HG03095 (cell line): ENCODE data around the gene PCGF1.
"Not testable (repeated sequence)": the region's sequence is repeated elsewhere in the genome, so short reads cannot be mapped to it uniquely, and the experiment has no call there.

ENCODE experiments used
- ATAC-seq: cut with Tn5 transposase; IDR thresholded peaks from one replicate; pipeline ENCODE4 v1.9.1; 2021; ENCODE audit warnings: moderate library complexity; ENCODE audit not compliant: unreplicated experiment

Gene PCGF1

DNA sequence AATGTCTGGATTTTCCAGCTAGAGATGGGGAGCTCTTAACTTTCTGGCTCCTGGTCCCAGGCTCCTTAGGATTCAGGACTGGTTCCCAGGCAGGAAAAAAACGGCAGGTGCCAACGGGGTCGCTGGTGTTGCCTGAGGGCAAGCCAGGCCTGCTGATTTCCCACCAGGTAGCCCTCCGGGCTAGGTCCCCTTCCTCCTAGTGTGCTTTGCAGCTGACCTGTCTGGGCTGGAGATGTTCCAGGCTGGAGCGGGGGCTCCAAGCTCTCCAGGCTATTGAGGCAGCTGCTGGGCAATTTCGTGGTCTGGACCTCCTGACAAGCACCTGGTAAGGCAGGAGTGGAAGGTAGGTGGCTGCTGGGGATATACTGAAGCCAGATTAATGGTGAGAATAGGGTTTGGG is 33.0 kb downstream of the PCGF1 start:
- ATAC-seq = no peak

DNA sequence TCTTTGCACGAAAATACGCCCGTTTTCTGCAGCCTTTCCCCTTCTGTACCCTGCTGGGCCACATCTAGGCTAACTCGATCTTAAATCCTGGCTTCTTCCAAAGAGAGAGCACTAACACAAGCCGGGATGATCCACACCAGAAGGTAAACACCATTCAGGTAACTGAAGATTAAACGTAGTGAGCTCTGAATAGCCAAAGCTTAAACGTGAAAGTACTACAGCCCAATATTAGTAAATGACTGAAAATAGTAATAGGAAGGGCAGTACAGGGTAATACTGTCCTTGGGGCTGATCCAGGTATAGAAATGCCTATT is 34.6 kb downstream of the PCGF1 start:
- ATAC-seq = no peak

DNA sequence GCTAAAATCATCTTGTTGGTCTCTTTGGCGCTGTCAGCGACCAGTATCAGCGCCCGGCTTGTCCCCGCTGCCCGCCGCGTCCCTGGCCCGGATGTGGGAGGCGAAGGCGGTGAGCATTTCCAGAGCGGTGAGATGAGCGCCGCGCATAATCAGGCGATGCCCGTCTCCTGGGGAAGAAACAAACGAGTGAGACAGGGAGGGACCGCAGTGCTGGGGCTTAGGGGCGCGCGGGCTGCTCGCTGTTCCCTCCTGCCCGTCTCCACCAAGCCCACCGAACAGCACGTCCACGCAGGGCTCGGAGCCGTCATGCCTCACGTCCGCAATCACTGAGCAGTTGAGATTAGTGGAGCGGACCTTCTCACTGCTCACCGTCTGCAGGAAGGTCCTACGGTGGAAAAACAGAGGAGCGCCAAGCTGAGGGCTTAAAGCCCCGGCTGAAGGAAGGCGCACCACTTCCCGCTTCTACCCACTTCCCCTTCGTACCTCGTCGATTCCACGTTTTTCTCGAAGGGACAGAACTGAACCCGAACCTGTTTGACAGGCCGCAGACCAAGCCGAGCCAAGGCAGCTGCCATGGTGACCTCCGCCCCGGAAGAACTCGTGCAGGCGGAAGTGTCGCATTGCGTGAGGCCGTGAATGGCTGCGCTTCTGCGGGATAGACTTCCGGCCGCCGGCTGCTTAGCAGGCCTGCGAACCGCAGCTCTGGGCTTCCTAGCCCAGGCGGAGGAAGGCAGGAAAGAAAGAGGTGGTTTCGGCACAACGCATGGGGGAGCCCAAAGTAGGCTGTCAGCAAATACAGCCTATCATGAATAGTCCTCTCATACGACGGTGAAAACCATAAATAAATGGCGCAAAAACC is 35.2 kb downstream of the PCGF1 start, which contains the start of gene MRPL53:
Gene MRPL53 (minus strand): TSS at position 595 of the 859 bp plus-strand sequence. CDS start 20 bp downstream, at position 575.
- peak; percentile 75 for ATAC-seq

DNA sequence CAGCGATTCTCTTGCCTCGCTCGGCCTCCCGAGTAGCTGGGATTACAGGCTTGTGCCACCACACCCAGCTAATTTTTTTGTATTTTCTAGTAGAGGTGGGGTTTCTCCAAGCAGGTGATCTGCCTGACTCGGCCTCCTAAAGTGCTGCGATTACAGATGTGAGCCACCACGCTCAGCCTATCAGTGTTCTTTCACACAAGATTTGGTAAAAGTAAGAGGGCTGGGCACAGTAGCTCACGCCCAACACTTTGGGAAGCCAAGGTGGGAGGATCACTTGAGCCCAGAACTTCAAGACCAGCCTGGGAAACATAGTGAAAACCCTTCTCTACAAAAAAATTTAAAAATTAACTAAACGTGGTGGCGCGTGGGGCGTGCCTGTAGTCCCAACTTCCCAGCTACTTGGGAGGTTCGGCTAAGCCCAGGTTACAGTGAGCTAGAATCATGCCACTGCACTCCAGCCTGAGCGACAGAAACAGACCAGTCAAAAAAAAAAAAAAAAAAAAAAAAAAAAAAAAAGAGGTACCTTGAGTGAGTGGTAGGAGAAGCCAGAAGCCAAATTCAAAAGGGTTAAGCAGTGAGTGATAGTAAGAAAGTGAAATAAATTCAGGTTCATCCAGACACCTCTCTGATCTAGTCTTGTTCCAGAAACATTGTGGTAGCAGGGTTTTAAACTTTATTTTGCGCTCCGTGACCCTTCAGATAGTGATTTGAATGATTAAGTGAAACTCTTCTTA is 36.0 kb downstream of the PCGF1 start:
- ATAC-seq = no peak

DNA sequence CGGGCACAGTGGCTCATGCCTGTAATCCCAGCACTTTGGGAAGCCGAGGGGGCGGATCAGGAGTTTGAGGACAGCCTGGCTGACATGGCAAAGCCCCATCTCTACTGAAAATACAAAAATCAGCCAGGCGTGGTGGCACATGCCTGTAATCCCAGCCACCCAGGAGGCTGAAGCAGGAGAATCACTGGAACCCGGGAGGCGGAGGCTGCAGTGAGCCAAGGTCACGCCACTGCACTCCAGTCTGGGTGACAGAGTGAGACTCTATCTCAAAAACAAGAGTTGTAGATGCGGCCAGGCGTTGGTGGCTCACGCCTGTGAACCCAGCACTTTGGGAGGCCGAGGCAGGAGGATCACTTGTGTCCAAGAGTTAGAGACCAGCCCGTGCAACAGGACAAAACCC is 36.8 kb downstream of the PCGF1 start:
- ATAC-seq = not testable (repeated sequence)

DNA sequence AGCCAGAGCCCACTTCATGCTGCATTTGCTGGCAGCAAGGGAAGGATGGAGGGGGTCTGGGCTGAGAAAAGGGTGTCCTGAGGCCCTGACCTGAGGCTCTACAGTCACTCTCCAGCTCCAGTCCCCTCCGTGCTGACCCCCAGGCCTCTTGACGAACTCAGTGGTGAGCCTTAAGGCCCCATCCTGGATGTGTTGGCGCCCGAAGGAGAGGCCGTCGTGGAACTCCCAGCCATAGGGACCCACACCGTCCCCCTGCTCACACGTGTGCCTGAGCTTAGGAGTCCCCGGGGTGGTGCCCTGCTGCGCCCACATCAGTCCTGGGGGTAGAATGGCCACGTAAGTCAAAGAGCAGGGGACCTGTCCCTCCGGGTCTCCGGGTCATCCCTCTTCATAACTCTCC is 43.1 kb downstream of the PCGF1 start:
- ATAC-seq = no peak

DNA sequence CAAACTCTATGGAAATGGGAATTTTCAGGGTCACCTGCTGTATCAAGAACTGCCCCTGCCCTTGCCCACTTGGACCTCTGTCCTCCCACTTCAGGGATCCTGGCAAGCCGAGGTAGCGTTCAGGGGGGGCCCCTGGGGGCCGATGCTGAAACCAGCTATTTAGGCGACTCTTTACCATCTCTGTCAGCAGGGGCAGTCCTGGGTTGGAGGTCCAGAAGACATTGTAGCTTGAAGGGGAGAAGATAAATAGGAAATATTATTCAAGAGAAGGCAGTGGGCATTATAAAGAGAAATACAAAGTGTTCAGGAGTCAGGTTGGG is 44.7 kb downstream of the PCGF1 start:
- no peak for ATAC-seq

DNA sequence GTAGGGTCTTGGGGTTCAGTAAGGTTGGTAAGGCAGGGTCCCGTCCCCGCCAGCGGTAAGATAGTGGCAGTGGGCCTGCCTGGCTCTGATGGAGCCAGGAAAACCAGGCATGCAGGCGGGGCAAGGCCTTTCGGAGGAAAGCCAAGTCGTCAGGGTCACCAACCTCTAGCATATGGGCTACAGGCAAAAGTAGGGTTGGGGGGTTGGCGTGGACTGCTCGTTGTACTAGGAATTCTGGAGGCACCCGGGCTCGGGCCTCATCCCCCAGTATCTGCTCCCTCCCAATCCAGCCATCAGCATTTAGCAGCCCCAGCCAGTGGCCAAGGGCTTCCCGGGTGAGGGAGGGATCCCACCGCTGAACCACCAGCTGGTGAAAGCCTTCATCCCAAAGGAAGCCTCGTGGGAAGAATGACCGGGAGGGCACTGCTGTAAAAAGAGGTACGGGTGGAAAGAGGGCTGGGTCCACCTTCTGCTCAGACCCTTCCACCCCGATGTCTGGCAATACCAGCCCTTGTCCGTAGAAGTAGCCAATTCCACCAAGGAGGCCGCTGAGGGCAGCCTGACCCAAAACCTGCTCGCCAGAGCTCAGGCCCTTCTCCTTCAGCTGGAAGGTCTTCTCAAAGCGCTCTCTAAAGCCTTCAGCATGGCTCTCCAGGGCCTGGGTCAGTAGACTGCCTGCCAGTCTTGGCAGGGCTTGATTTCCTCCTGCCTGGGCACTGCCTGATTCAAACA is 45.3 kb downstream of the PCGF1 start:
- ATAC-seq = no peak

DNA sequence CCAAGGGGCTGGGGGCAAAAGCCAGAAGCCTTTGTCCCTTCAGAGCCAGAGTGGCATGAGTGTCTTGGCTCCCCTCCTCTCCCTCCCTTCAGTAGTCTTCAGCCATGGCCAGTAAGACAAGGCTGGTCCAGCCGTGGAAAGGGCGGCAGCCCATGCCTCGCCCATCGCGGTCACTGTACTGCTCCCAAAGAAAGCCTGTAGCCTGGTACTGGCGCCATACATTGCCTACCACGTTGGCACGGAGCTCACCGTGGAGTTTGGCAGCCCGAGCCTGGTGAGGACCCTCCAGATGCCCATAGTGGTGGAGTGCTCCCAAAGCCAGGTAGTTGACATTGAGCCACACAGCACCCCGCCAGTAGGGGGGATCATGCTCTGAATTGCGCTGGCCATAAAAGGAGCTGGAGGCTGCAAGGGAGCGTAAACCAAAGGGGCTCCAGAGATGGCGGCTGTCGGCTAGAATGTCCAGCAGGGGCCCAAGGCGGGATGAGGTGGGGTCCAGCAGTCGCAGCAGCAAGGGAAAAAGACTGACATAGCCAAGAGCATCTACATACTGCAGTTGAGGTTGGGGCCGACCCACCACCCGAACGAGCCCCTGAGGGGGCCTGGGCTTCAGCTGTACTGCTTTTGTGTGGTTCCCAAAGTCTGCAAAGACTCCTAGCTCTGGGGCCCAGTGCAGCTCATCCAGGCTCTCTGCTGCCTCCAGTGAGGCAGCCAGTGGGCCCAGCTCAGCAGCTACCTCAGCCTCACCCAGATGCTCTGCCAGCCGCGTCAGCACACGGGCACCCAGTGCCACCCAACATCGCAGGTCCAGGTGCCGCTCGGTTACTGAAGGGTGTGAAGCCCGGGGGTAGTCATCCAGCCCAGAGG is 46.1 kb downstream of the PCGF1 start:
- ATAC-seq = no peak

DNA sequence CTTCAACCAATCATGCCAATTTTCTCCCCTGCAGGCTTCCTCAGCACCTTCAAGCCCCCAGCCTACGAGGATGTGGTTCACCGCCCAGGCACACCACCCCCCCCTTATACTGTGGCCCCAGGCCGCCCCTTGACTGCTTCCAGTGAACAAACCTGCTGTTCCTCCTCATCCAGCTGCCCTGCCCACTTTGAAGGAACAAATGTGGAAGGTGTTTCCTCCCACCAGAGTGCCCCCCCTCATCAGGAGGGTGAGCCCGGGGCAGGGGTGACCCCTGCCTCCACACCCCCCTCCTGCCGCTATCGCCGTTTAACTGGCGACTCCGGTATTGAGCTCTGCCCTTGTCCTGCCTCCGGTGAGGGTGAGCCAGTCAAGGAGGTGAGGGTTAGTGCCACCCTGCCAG is 47.3 kb downstream of the PCGF1 start:
- not testable (repeated sequence) for ATAC-seq

DNA sequence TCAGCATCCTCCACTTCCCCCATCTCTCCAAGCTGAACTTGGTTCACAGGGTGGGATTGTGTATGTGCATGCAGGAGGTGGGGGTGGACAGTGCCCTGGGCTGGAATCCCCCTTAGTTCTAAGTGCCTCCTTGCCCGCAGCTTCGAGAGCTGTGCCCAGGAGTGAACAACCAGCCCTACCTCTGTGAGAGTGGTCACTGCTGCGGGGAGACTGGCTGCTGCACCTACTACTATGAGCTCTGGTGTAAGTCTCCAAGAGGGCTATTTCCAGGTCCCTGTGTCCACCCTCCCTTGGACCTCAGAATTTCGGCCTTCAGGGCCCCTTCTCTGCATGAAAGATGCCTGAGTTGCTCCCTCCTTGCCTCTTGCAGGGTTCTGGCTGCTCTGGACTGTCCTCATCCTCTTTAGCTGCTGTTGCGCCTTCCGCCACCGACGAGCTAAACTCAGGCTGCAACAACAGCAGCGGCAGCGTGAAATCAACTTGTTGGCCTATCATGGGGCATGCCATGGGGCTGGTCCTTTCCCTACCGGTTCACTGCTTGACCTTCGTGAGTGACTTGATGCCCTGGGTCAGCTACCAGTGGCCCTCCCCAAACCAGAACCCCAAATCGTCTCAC is 47.9 kb downstream of the PCGF1 start:
- ATAC-seq = not testable (repeated sequence)

DNA sequence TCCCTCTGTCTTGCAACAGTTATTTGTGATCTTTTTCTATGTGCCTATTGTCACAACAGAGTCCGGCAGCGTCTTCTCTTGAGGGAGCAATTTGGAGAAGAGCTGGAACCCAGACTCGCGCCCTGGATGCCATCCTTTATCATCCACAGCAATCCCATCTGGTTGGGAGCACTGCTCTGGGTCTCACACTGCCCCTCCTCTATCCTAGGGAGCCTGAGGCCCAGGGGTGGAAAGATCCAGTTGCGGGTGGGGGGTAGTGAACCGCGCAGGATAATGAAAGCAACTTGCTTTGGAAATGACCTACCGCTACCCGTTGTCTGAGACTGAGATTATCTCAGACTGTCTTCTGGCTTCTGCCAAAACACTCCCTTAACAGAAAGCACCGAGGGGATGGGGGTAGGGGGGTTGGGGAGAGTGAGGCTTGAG is 48.5 kb downstream of the PCGF1 start:
- ATAC-seq = no peak

DNA sequence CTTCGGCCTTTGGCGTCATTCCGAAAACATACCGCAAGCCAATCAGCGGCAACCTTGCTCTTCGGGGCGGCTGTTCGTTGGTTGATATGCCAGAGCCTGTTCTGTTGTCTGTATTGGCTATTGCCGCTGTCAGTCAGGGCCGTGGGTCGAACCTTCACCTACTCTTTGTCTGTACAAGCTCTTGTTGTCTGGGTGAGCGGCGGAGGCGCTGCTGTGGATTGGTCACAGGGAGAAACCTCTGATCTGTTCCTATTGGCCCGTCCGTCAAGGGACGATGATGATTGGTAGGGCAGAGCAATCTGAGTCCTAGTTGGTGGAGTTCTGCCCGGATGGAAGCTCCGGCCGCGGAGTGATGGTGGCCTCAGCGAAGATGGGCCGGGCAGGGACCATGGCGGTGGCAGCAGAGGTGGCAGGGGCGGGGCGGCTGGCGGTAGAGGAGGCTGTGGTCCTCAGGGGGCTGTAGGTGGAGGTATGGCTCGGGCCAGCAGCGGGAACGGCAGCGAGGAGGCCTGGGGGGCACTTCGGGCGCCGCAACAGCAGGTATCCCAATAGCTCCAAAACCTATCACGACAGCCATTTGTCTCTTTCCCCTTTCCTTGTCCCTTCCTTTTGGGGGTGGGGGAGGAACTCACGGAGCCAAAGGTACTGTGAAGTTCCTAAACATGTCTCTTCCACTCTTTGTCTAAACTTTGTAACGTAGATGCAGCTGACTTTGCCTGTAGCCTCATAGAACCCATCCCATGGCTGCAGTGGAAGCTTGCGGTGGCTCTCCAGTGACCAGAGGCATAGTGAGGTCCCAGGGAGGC is 49.2 kb downstream of the PCGF1 start, which contains the start of gene WBP1:
Gene WBP1 (plus strand): TSS at position 307 of the 806 bp plus-strand sequence. CDS start 165 bp downstream, at position 472.
- ATAC-seq = peak; percentile 76

DNA sequence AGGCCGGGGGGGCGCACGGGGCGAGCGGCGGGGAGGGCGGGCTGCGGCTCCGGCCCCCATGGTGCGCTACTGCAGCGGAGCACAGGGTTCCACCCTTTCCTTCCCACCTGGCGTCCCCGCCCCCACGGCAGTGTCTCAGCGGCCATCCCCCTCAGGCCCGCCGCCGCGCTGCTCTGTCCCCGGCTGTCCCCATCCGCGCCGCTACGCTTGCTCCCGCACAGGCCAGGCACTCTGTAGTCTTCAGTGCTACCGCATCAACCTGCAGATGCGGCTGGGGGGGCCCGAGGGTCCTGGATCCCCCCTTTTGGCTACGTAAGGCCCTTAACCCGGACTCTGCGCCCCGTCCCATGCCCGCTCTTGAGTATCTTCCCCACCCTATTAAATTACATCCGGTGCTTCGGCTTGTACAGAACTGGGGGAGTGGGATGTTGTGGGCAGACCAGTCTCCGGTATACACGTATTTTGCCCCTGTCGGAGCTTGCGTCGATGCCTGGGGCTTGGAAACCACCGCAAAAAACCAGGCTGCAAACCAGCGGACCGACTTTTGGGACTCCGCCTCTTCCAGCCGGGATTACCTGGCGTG is 49.9 kb downstream of the PCGF1 start:
- peak; percentile 30 for ATAC-seq

DNA sequence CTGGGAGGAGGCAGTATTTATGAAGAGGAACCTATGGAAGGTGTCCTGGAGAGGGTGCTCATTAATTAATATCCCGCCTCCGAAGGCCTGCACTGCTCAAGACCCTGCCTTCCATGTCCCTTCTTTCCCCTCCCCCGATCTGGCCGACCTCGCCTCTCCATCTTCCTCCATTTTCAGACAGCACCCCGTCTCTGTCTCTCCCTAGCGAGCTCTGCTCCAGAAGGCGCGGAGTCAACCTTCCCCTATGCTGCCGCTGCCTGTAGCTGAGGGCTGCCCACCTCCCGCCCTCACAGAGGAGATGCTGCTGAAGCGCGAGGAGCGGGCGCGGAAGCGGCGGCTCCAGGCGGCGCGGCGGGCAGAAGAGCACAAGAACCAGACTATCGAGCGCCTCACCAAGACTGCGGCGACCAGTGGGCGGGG is 50.4 kb downstream of the PCGF1 start:
- ATAC-seq = no peak
